IMR-90 (cell line): Measurements from ENCODE around the gene RSF1. TPM values are rescaled to one million over a fixed set of nuclear protein-coding genes. Genes with fewer than 3 reads are reported as not detected.

Source experiments
- ATAC-seq: fragments of 200-7000 bp; cut with Tn5 transposase; 2 replicates; pipeline ENCODE4 v1.9.1; 2020; ENCODE audit warnings: low read depth, mild to moderate bottlenecking, moderate library complexity
- BruUV-seq: library from RNA; stranded (reverse); fragments of 400-500 nt; replicated peaks from 2 replicates; lab custom pipeline; 2021; lab: Mats Ljungman, UMichigan
- CTCF ChIA-PET: fragments of 300-600 bp; formaldehyde crosslinking; extraction: SDS; loops from one replicate; lab custom pipeline; 2021; ENCODE audit warnings: antibody characterized with exemption; lab: Yijun Ruan, JAX
- POLR2A ChIA-PET: fragments of 300-600 bp; sonication (Branson Sonifier 250); formaldehyde crosslinking; loops from one replicate; lab custom pipeline; 2022; ENCODE audit warnings: antibody characterized with exemption; ENCODE audit not compliant: unreplicated experiment; lab: Charles Lee
- DNase-seq: peaks from one replicate; pipeline ENCODE4 v3.0.0; 2013
- H2AFZ ChIP-seq: replicated peaks from 2 replicates; pipeline ENCODE3; 2013; ENCODE audit warnings: low read length, mild to moderate bottlenecking; ENCODE audit not compliant: poor library complexity
- H2AK5ac ChIP-seq: 2 replicates; pipeline ENCODE4 v1.6.1; 2013; ENCODE audit warnings: low read depth, low read length, inconsistent platforms
- H2AK9ac ChIP-seq: replicated peaks from 2 replicates; pipeline ENCODE3; 2013; ENCODE audit warnings: mild to moderate bottlenecking, low read depth, low read length, moderate library complexity; ENCODE audit not compliant: poor library complexity
- H2BK120ac ChIP-seq: 2 replicates; pipeline ENCODE4 v1.6.1; 2013; ENCODE audit warnings: low read depth, low read length, inconsistent platforms
- H2BK15ac ChIP-seq: 3 replicates; pipeline ENCODE4 v1.6.1; 2013; ENCODE audit warnings: low read depth, low read length, inconsistent platforms
- H2BK20ac ChIP-seq: 2 replicates; pipeline ENCODE4 v1.6.1; 2013; ENCODE audit warnings: low read depth, mild to moderate bottlenecking, inconsistent platforms, low read length, moderate library complexity
- H2BK5ac ChIP-seq: 2 replicates; pipeline ENCODE4 v1.6.1; 2013; ENCODE audit warnings: mild to moderate bottlenecking, low read depth, low read length, inconsistent platforms; ENCODE audit not compliant: poor library complexity, severe bottlenecking
- H3K14ac ChIP-seq: replicated peaks from 2 replicates; pipeline ENCODE4 v1.6.1; 2013; ENCODE audit warnings: low read depth, low read length, inconsistent platforms
- H3K18ac ChIP-seq: 2 replicates; pipeline ENCODE4 v1.6.1; 2013; ENCODE audit warnings: low read depth, low read length, control low read depth
- H3K23ac ChIP-seq: 2 replicates; pipeline ENCODE4 v1.6.1; 2013; ENCODE audit warnings: low read depth, low read length, inconsistent platforms
- H3K27ac ChIP-seq: 2 replicates; pipeline ENCODE4 v1.5.1; 2013; ENCODE audit warnings: mild to moderate bottlenecking, control low read depth, low read length; ENCODE audit not compliant: insufficient read depth
- H3K27me3 ChIP-seq: 2 replicates; pipeline ENCODE4 v1.6.1; 2013; ENCODE audit warnings: low read length; ENCODE audit not compliant: control insufficient read depth, insufficient read depth
- H3K36me3 ChIP-seq: 2 replicates; pipeline ENCODE4 v1.6.1; 2013; ENCODE audit warnings: low read length, mixed read lengths; ENCODE audit not compliant: control insufficient read depth, insufficient read depth
- H3K4ac ChIP-seq: 2 replicates; pipeline ENCODE4 v1.6.1; 2013; ENCODE audit warnings: low read depth, low read length, inconsistent platforms
- H3K4me1 ChIP-seq: 2 replicates; pipeline ENCODE4 v1.6.1; 2013; ENCODE audit warnings: low read length, mixed read lengths; ENCODE audit not compliant: control insufficient read depth, insufficient read depth
- H3K4me2 ChIP-seq: 2 replicates; pipeline ENCODE4 v1.6.1; 2013; ENCODE audit warnings: low read depth, mild to moderate bottlenecking, control low read depth, low read length, moderate library complexity
- H3K4me3 ChIP-seq: 2 replicates; pipeline ENCODE4 v1.5.1; 2013; ENCODE audit warnings: low read depth, mild to moderate bottlenecking, control low read depth, low read length, moderate library complexity; ENCODE audit not compliant: insufficient read depth
- H3K56ac ChIP-seq: 2 replicates; pipeline ENCODE4 v1.6.1; 2013; ENCODE audit warnings: low read length, inconsistent platforms; ENCODE audit not compliant: insufficient read depth; ENCODE audit errors: extremely low read depth
- H3K79me1 ChIP-seq, 2 experiments: 2 replicates each; pipeline ENCODE4 v1.6.1; 2013; ENCODE audit warnings: low read length in 2 of 2, inconsistent platforms in 1 of 2, low read depth in 1 of 2
- H3K9ac ChIP-seq: 2 replicates; pipeline ENCODE4 v1.6.1; 2013; ENCODE audit warnings: low read depth, low read length, control low read depth
- H3K9me1 ChIP-seq: 2 replicates; pipeline ENCODE4 v1.6.1; 2013; ENCODE audit warnings: low read length, inconsistent platforms; ENCODE audit not compliant: insufficient read depth
- H3K9me3 ChIP-seq: 2 replicates; pipeline ENCODE4 v1.6.1; 2013; ENCODE audit warnings: low read length; ENCODE audit not compliant: control insufficient read depth, insufficient read depth
- H4K20me1 ChIP-seq: 2 replicates; pipeline ENCODE4 v1.6.1; 2013; ENCODE audit warnings: low read length, inconsistent platforms; ENCODE audit not compliant: insufficient read depth
- H4K5ac ChIP-seq: 2 replicates; pipeline ENCODE4 v1.6.1; 2013; ENCODE audit warnings: mild to moderate bottlenecking, low read depth, low read length, control low read depth
- H4K8ac ChIP-seq, 2 experiments: 2 replicates each; pipeline ENCODE4 v1.6.1; 2013; ENCODE audit warnings: low read depth in 2 of 2, low read length in 2 of 2, control low read depth in 1 of 2, inconsistent platforms in 1 of 2
- H4K91ac ChIP-seq: 2 replicates; pipeline ENCODE4 v1.6.1; 2013; ENCODE audit warnings: low read depth, low read length, inconsistent platforms; ENCODE audit not compliant: insufficient read depth
- CEBPB ChIP-seq: IDR thresholded peaks from 2 replicates; pipeline ENCODE4 v1.6.1; 2012; ENCODE audit warnings: low read depth, low read length, improper control_type of control experiment
- RFX5 ChIP-seq: IDR thresholded peaks from 2 replicates; pipeline ENCODE4 v1.8.0; 2012; ENCODE audit warnings: low read depth, mild to moderate bottlenecking, low read length, moderate library complexity
- WGBS, 2 experiments: methylation state at CpG; one replicate each; pipeline versions ENCODE4 v1.1.5 to v1.1.7; 2013; ENCODE audit warnings: missing lambda C conversion rate in 2 of 2; ENCODE audit not compliant: insufficient read length in 1 of 2; ENCODE audit errors: extremely low coverage in 2 of 2; 5-methylcytosine and 5-hydroxymethylcytosine counted together
- dilution Hi-C: fragments of 300-500 bp; cut with HindIII; formaldehyde crosslinking; loops from one replicate; pipeline ENCODE4 v1.14.3; 2018; ENCODE audit warnings: low sequenced_read_pairs; ENCODE audit not compliant: unreplicated experiment
- in situ Hi-C: fragments of 300-500 bp; cut with MboI; formaldehyde crosslinking; loops from 3 replicates; pipeline ENCODE4 v1.14.3; 2019; ENCODE audit warnings: low sequenced_read_pairs, inconsistent platforms, mixed read lengths
- intact Hi-C: fragments of 100-400 bp; cut with micrococcal nuclease; formaldehyde crosslinking; loops from 2 replicates; pipeline ENCODE4 v1.10.0; 2022
- polyA plus RNA-seq, 3 experiments: library from polyadenylated mRNA; depleted of rRNA; stranded (reverse); fragments of >200 nt; gene quantifications; 2 replicates each; pipeline ENCODE4 v1.2.3, GENCODE V29; 2012; ENCODE audit warnings: low replicate concordance in 1 of 3
- total RNA-seq: library from RNA; depleted of rRNA; stranded (reverse); fragments of >200 nt; gene quantifications from 2 replicates; pipeline ENCODE4 v1.2.3, GENCODE V29; 2012
- TF ChIP-seq, protein P1 (sequence below): fragments of 150-350 bp; IDR thresholded peaks from 2 replicates; pipeline ENCODE4 v1.6.1; 2016; ENCODE audit warnings: low read depth, mild to moderate bottlenecking, low read length, moderate library complexity, borderline replicate concordance

Gene RSF1
- total and polyA plus RNA-seq, 2 of the 4 experiments (the other 2 are of a cell fraction): 13.9 to 18.5 TPM

DNA sequence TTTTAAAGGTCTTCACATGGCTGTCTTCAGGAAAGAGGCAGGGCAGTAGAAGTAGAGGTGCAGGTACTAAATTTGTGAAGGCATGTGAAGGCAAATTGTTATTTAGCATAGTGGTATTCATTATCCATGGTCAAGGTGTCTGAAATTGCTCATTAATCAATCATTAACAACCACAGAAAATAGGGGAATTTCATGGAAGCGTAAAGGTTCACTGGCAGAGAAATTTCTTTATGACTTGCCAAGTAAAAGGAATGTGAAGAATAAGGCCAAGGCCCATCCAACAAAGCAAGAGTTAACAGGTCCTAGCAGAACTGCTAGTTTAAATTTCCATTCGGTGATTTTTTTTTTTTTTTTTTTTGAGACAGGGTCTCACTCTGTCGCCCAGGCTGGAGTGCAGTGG is 59.0 kb downstream of the RSF1 start:
- no peak overlapping the region for H2BK20ac ChIP-seq
- H4K5ac ChIP-seq: no peak overlapping the region
- no peak overlapping the region for H3K4me3 ChIP-seq
- H4K20me1 ChIP-seq: peaks cover 13% of the 10 kb centered on the region
- ChIA-PET CTCF (no interaction called here), POLR2A (no interaction called here)
- peaks cover 21 to 37% of the 10 kb centered on the region in 2 experiments for H3K79me1 ChIP-seq
- no peak for ATAC-seq
- no peak overlapping the region for H2BK15ac ChIP-seq
- H3K4me1 ChIP-seq: 0 out of 2 replicates have a peak, but pooled peaks cover 1% of the 10 kb centered on the region
- H3K36me3 ChIP-seq: peaks cover 9% of the 10 kb centered on the region
- intact Hi-C loops (no loop called here), in situ Hi-C loops (no loop called here), dilution Hi-C loops (no loop called here)
- H2AK5ac ChIP-seq: no peak overlapping the region
- no peak overlapping the region for H3K27ac ChIP-seq
- TF ChIP-seq RFX5 (no peak), CEBPB (no peak)
- TF ChIP-seq, protein P1, sequence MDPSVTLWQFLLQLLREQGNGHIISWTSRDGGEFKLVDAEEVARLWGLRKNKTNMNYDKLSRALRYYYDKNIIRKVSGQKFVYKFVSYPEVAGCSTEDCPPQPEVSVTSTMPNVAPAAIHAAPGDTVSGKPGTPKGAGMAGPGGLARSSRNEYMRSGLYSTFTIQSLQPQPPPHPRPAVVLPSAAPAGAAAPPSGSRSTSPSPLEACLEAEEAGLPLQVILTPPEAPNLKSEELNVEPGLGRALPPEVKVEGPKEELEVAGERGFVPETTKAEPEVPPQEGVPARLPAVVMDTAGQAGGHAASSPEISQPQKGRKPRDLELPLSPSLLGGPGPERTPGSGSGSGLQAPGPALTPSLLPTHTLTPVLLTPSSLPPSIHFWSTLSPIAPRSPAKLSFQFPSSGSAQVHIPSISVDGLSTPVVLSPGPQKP: no peak
- no peak overlapping the region for H4K8ac ChIP-seq
- no peak overlapping the region for H2BK120ac ChIP-seq
- no peak overlapping the region for H3K56ac ChIP-seq
- no CpG with 5 or more reads among the region's 3 CpGs for WGBS, 2 experiments
- no peaks in the 10 kb centered on the region for H3K27me3 ChIP-seq
- DNase-seq: no peak
- H3K4me2 ChIP-seq: no peak overlapping the region
- H3K9ac ChIP-seq: no peak overlapping the region
- no peak overlapping the region for H4K91ac ChIP-seq
- no peaks in the 10 kb centered on the region for H3K9me3 ChIP-seq
- no peak overlapping the region for H3K23ac ChIP-seq
- no peak overlapping the region for H2BK5ac ChIP-seq
- no peak overlapping the region for H3K14ac ChIP-seq
- no peak overlapping the region for H2AK9ac ChIP-seq
- H3K9me1 ChIP-seq: no peaks in the 10 kb centered on the region
- H3K18ac ChIP-seq: no peak overlapping the region
- no peak overlapping the region for H3K4ac ChIP-seq
- H2AFZ ChIP-seq: no peak overlapping the region
- no TSS peak for BruUV-seq
